GM12874 (cell line): ENCODE data around the gene PPP6R1.

Source experiments
- TF ChIP-seq, protein P1 (sequence below): IDR thresholded peaks from 2 replicates; pipeline ENCODE4 v1.5.1; 2011; ENCODE audit warnings: low read depth, mild to moderate bottlenecking, control low read depth, low read length, moderate library complexity; ENCODE audit not compliant: insufficient read depth

Gene PPP6R1

DNA sequence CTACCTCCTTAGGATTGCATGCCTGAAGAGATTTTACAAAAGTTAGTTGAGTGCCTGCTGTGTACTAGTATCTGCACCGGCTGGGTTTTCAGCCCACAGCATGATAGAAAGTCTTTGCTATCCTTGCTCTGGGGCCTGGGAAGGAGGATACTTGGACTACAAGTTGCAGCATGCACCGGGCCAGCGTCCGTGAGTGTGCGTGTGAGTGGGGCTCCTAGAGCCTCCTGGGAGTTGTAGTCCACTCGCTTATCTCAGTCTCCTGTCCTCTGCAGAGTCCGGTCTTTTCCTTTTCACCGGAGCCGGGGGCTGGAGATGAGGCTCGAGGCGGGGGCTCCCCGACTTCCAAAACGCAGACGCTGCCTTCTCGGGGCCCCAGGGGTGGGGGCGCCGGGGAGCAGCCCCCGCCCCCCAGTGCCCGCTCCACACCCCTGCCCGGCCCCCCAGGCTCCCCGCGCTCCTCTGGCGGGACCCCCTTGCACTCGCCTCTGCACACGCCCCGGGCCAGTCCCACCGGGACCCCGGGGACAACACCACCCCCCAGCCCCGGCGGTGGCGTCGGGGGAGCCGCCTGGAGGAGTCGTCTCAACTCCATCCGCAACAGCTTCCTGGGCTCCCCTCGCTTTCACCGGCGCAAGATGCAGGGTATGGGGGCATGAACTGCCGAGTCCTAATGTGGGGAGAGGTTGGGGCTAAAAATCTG, 45.6 kb upstream of the PPP6R1 start:
- TF ChIP-seq, protein P1, sequence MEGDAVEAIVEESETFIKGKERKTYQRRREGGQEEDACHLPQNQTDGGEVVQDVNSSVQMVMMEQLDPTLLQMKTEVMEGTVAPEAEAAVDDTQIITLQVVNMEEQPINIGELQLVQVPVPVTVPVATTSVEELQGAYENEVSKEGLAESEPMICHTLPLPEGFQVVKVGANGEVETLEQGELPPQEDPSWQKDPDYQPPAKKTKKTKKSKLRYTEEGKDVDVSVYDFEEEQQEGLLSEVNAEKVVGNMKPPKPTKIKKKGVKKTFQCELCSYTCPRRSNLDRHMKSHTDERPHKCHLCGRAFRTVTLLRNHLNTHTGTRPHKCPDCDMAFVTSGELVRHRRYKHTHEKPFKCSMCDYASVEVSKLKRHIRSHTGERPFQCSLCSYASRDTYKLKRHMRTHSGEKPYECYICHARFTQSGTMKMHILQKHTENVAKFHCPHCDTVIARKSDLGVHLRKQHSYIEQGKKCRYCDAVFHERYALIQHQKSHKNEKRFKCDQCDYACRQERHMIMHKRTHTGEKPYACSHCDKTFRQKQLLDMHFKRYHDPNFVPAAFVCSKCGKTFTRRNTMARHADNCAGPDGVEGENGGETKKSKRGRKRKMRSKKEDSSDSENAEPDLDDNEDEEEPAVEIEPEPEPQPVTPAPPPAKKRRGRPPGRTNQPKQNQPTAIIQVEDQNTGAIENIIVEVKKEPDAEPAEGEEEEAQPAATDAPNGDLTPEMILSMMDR = no peak

DNA sequence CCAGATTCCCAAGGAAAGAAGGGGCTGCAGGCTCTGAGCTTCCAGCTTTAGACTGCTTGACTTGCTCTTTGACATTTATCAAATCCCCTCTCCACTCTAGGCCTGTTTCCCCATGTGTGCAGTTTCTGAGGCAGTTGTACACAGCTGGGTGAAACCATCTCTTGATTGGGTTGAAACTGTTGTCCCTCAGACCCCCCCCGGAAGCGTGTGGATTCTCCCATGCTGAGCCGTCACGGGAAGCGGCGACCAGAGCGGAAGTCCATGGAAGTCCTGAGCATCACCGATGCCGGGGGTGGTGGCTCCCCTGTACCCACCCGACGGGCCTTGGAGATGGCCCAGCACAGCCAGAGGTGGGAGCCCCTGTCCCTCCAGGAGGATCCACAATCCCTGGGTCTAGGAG, 44.7 kb upstream of the PPP6R1 start:
- TF ChIP-seq, protein P1 = no peak

DNA sequence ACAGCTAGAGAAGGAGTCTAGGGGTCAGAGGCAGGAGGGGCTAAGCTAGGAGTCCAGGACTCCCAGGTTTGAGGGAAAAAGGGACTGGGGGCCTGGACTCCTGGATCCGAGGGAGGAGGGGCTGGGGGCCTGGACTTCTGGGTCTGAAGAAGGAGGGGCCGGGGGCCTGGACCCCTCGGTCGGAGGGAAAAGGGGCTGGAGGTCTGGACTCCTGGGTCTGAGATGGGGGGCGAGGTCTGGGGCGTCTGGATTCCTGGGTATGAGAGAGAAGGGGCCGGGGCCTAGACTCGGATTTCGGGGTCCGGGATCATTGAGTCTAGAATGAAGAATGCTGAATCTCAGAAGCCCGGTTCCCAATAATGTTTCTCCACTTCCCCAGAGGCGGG, 43.5 kb upstream of the PPP6R1 start:
- TF ChIP-seq, protein P1 = no peak

DNA sequence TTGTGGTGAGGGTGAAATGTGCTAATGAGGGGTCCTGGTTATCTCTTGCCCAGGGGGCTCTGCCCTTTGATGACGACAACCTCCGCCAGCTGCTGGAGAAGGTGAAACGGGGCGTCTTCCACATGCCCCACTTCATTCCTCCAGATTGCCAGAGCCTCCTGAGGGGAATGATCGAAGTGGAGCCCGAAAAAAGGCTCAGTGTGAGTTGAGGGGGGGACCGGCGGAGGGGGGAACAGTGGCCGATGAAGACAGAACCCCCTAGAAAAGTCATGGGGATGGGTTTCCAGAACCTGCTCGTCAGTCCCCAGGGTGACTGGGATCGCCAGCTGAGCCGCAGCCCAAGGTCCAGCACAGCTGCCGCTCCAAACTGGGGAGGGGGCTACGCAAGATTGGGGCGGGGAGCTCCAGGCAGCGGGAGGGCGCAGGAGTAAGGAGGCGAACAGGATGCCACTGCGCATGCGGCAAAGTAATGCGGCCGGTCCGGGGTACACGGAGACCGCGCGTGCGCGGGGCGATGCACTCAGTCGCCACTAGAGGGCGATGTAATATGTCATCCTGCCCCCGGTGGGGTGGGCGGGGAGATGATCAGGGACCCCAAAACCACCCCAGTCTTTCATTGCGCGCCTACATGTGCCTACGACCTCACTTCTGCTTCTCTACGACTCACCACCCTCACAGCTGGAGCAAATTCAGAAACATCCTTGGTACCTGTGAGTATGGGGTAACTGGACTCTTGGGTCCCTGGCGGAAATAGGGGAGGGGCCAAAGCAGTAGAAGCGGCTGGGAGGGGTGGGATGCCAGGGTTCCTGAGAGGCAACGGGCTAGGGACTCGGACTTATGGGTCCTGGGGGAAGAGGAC, 42.9 kb upstream of the PPP6R1 start:
- TF ChIP-seq, protein P1 = peak; percentile 97

DNA sequence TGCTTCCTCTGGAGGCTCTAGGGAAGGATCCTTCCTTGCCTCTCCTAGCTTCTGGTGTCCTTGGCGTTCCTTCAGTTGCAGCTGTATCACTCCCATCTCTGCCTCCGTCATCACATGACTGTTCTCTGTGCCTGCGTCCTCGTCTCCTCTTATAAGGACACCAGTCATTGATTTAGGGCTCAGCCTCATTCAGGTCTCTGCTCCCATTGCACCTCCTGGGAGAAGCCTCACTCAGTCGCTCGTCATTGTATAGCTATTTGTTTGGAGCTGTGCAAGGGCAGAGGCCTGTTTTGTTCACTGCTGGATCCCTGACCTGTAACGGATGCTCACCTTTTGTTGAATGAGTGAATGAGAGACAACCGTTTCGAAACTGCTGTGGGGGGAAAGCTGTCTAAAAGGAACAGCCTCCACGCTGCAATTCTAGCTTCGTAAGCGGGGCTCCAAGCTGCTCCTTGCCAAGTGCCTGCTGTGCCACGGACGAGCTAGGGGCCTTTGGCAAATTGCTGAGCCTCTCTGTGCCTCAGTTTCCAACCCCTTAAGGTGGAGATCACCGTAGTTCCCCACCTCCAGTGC, 42.2 kb upstream of the PPP6R1 start:
- TF ChIP-seq, protein P1 = no peak

DNA sequence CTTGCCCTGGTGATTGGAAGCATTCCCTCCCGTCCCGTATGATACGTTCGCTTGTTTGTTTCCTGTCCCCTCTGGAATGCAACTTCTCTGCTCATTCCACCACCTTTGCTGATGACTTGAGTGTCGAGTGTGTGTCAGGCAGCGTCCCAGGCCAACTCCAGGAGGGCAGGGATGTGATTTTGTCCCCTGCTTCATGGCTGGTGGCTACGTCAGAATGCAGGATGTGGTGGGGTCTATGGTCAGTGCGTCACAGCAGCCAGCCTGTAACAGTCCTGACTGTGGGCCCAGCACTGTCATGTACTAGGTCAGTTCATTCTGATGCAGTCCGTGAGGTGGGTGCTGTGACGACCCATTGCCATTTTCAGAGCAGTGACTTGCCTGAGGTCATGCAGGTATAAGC, 41.2 kb upstream of the PPP6R1 start:
- TF ChIP-seq, protein P1 = no peak

DNA sequence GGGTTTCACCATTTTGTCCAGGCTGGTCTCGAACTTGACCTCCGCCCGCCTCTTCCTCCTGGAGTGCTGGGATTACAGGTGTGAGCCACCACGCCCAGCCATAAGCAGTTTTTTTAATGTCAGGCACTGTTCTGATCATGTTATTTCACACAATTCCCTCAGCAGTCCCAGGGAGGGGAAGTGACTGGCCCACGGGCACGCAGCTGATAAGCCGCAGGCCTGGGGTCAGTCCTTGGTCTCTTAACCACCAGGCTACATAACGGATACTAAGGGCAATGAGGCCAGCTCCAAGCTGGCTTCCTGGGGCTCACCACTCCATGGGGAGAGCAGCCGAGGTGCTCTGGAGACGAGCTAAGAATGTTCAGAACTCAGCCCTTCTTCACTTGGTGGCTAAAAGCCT, 38.5 kb upstream of the PPP6R1 start:
- TF ChIP-seq, protein P1 = no peak
